ENCODE results near the gene EXOG.
"Not testable (repeated sequence)": the region's sequence is repeated elsewhere in the genome, so short reads cannot be mapped to it uniquely, and the experiment has no call there.

EXOG gene

GRCh38 chr3:38564631-38565338, 68.6 kb downstream of the EXOG start:
- no peak for DNase-seq

GRCh38 chr3:38565339-38566214, 69.4 kb downstream of the EXOG start:
- DNase-seq, result no peak

- no peak for DNase-seq
Measured at GRCh38 chr3:38566215-38566528, 70.0 kb downstream of the EXOG start.

- DNase-seq, result not testable (repeated sequence)
Measured at GRCh38 chr3:38566794-38567193, 70.7 kb downstream of the EXOG start.

- DNase-seq, result no peak
Measured at GRCh38 chr3:38567498-38567897, 71.4 kb downstream of the EXOG start.

- DNase-seq, result no peak
Measured at GRCh38 chr3:38573111-38573510, 77.0 kb downstream of the EXOG start.

GRCh38 chr3:38573556-38573955, 77.4 kb downstream of the EXOG start:
- no peak for DNase-seq

GRCh38 chr3:38574411-38575278, 78.5 kb downstream of the EXOG start:
- no peak for DNase-seq

GRCh38 chr3:38575279-38575843, 79.2 kb downstream of the EXOG start:
- DNase-seq, result no peak
